Naive thymus-derived CD4-positive, alpha-beta T cell (primary cell): ENCODE data around the gene PRKCA. TPM values are rescaled to one million over a fixed set of nuclear protein-coding genes. Genes with fewer than 3 reads are reported as not detected.

Source experiments
- ATAC-seq: fragments of 150-1000 bp; cut with Tn5 transposase; 2 replicates; pipeline ENCODE4 v1.10.0; 2021; ENCODE audit warnings: mild to moderate bottlenecking, moderate library complexity
- CTCF ChIA-PET: fragments of 350-600 bp; sonication (Branson Sonifier 250); formaldehyde crosslinking; loops from one replicate; lab custom pipeline; 2021; ENCODE audit warnings: antibody characterized with exemption; lab: Charles Lee
- POLR2A ChIA-PET: fragments of 350-600 bp; sonication (Branson Sonifier 250); formaldehyde crosslinking; loops from one replicate; lab custom pipeline; 2021; ENCODE audit warnings: antibody characterized with exemption, inconsistent platforms; lab: Charles Lee
- DNase-seq, 9 donors: peaks; one replicate each; pipeline versions ENCODE4 v3.0.0 to v3.0.0-alpha.2; 2020 to 2022; ENCODE audit warnings: mixed read lengths in 1 of 9
- H3K27ac ChIP-seq: one replicate; pipeline ENCODE4 v1.7.0; 2013; ENCODE audit warnings: mild to moderate bottlenecking, low read depth, low read length, moderate library complexity
- H3K27me3 ChIP-seq, 2 donors: one replicate each; pipeline ENCODE4 v1.7.0; 2013; ENCODE audit warnings: low read length in 2 of 2, mild to moderate bottlenecking in 2 of 2, moderate library complexity in 2 of 2; ENCODE audit not compliant: control insufficient read depth in 2 of 2, insufficient read depth in 2 of 2
- H3K36me3 ChIP-seq, 3 experiments: 1 replicate in 2 of 3; 2 replicates in 1 of 3; pipeline ENCODE4 v1.7.0; 2013; ENCODE audit warnings: low read length in 3 of 3, mild to moderate bottlenecking in 3 of 3, moderate library complexity in 1 of 3; ENCODE audit not compliant: insufficient read depth in 3 of 3, control insufficient read depth in 2 of 3
- H3K4me1 ChIP-seq, 2 donors: one replicate each; pipeline ENCODE4 v1.7.0; 2013; ENCODE audit warnings: low read length in 2 of 2, mild to moderate bottlenecking in 2 of 2, moderate library complexity in 1 of 2; ENCODE audit not compliant: control insufficient read depth in 2 of 2, insufficient read depth in 2 of 2
- H3K4me3 ChIP-seq: 2 replicates; pipeline ENCODE4 v1.7.0; 2013; ENCODE audit warnings: mild to moderate bottlenecking, low read length
- H3K9me3 ChIP-seq, 3 experiments: 1 replicate in 2 of 3; 2 replicates in 1 of 3; pipeline ENCODE4 v1.7.0; 2013; ENCODE audit warnings: low read length in 3 of 3; ENCODE audit not compliant: control insufficient read depth in 2 of 3
- H3K27ac Mint-ChIP-seq, 9 donors: one replicate each; pipeline ENCODE4 v1.8.0; 2020 to 2022; ENCODE audit warnings: mixed read lengths in 9 of 9, mild to moderate bottlenecking in 8 of 9, moderate library complexity in 5 of 9, inconsistent platforms in 2 of 9
- H3K27me3 Mint-ChIP-seq, 5 donors: one replicate each; pipeline ENCODE4 v1.8.0; 2021 to 2022; ENCODE audit warnings: mixed read lengths in 5 of 5, mild to moderate bottlenecking in 1 of 5
- H3K36me3 Mint-ChIP-seq, 5 donors: one replicate each; pipeline ENCODE4 v1.8.0; 2020 to 2022; ENCODE audit warnings: mixed read lengths in 5 of 5, mild to moderate bottlenecking in 3 of 5, inconsistent platforms in 1 of 5
- H3K4me1 Mint-ChIP-seq, 7 donors: one replicate each; pipeline ENCODE4 v1.8.0; 2020 to 2022; ENCODE audit warnings: mixed read lengths in 7 of 7, mild to moderate bottlenecking in 3 of 7, inconsistent platforms in 1 of 7
- H3K4me3 Mint-ChIP-seq, 10 donors: one replicate each; pipeline ENCODE4 v1.8.0; 2020 to 2022; ENCODE audit warnings: mild to moderate bottlenecking in 10 of 10, mixed read lengths in 10 of 10, moderate library complexity in 6 of 10, inconsistent platforms in 2 of 10
- H3K9me3 Mint-ChIP-seq, 11 donors: one replicate each; pipeline ENCODE4 v1.8.0; 2020 to 2022; ENCODE audit warnings: mixed read lengths in 11 of 11, mild to moderate bottlenecking in 4 of 11, inconsistent platforms in 1 of 11, moderate library complexity in 1 of 11
- intact Hi-C, 2 donors: fragments of 100-400 bp; cut with micrococcal nuclease; formaldehyde crosslinking; loops; one replicate each; pipeline ENCODE4 v1.15.1; 2023
- polyA plus RNA-seq, 2 donors: library from polyadenylated mRNA; unstranded; fragments of 300-500 nt; fragmentation: Illumina TruSeq; gene quantifications; one replicate each; pipeline ENCODE4 v1.2.3, GENCODE V29; 2021
- total RNA-seq, 6 experiments: library from RNA in 5 of 6; stranded (reverse) in 5 of 6; gene quantifications; 1 replicate in 5 of 6; 2 replicates in 1 of 6; pipeline ENCODE4 v1.2.3 and lab custom pipeline; 2021 to 2026

The PRKCA gene
- total and polyA plus RNA-seq, 7 experiments from 2014 or later = 4.1 to 186 (median 122) TPM

- H3K4me3 Mint-ChIP-seq = no peak overlapping the region
- H3K4me1 ChIP-seq = no peaks in the 10 kb centered on the region
- H3K9me3 ChIP-seq = no peaks in the 10 kb centered on the region
- no peak overlapping the region for H3K27ac ChIP-seq
- ChIA-PET POLR2A (no interaction called here), CTCF (no interaction called here)
- H3K27ac Mint-ChIP-seq = peak overlapping the region in 2 of 9 donors; percentile 49 to 50
- DNase-seq (no peak), ATAC-seq (no peak)
- no peaks in the 10 kb centered on the region for H3K27me3 ChIP-seq
- peaks cover 0 to 7% (median 0%) of the 10 kb centered on the region in 7 donors for H3K4me1 Mint-ChIP-seq
- peaks cover 0 to 82% (median 12%) of the 10 kb centered on the region in 3 experiments for H3K36me3 ChIP-seq
- H3K4me3 ChIP-seq = no peak overlapping the region
- intact Hi-C loops = no loop called here
- H3K9me3 Mint-ChIP-seq = peaks cover 0 to 2% (median 0%) of the 10 kb centered on the region in 11 donors
- no peaks in the 10 kb centered on the region for H3K27me3 Mint-ChIP-seq
- H3K36me3 Mint-ChIP-seq = peaks cover under 1 to 72% (median 41%) of the 10 kb centered on the region in 5 donors
These were observed 446.9 kb downstream of the PRKCA start for GRCh38 chr17:66749217-66749832.

GRCh38 chr17:66750116-66750515 is 447.7 kb downstream of the PRKCA start:
- intact Hi-C loops = no loop called here
- CTCF ChIA-PET = no interaction called here
- peaks cover 8 to 72% (median 43%) of the 10 kb centered on the region in 5 donors for H3K36me3 Mint-ChIP-seq

GRCh38 chr17:66750781-66751543 is 448.5 kb downstream of the PRKCA start:
- H3K9me3 ChIP-seq = no peaks in the 10 kb centered on the region
- DNase-seq (no peak), ATAC-seq (no peak)
- H3K4me1 ChIP-seq = no peaks in the 10 kb centered on the region
- ChIA-PET POLR2A (no interaction called here), CTCF (no interaction called here)
- H3K36me3 ChIP-seq = peaks cover 0 to 84% (median 13%) of the 10 kb centered on the region in 3 experiments
- Mint-ChIP-seq H3K27me3 (no peaks in the 10 kb centered on the region), H3K9me3 (peaks cover 0 to 2% (median 0%) of the 10 kb centered on the region in 11 donors), H3K36me3 (peaks cover 10 to 76% (median 47%) of the 10 kb centered on the region in 5 donors), H3K4me3 (no peak overlapping the region), H3K27ac (peak overlapping the region in 4 of 9 donors; percentile 28 to 48 (median 34)), H3K4me1 (peaks cover 0 to 9% (median 0%) of the 10 kb centered on the region in 7 donors)
- intact Hi-C loops = no loop called here
- no peak overlapping the region for H3K27ac ChIP-seq
- H3K27me3 ChIP-seq = no peaks in the 10 kb centered on the region
- H3K4me3 ChIP-seq = no peak overlapping the region

More at GRCh38 chr17:66750116-66750515, 447.7 kb downstream of the PRKCA start:
- Mint-ChIP-seq H3K27me3 (no peaks in the 10 kb centered on the region), H3K9me3 (peaks cover 0 to 2% (median 0%) of the 10 kb centered on the region in 11 donors), H3K4me1 (peaks cover 0 to 9% (median 0%) of the 10 kb centered on the region in 7 donors), H3K4me3 (no peak overlapping the region), H3K27ac (peak overlapping the region in 1 of 9 donors; percentile 28)
- DNase-seq (no peak), ATAC-seq (no peak)
- no peaks in the 10 kb centered on the region for H3K4me1 ChIP-seq
- peaks cover 0 to 83% (median 13%) of the 10 kb centered on the region in 3 experiments for H3K36me3 ChIP-seq
- POLR2A ChIA-PET = no interaction called here
- H3K27ac ChIP-seq = no peak overlapping the region
- H3K27me3 ChIP-seq = no peaks in the 10 kb centered on the region
- H3K9me3 ChIP-seq = no peaks in the 10 kb centered on the region
- H3K4me3 ChIP-seq = no peak overlapping the region

- ChIA-PET CTCF (no interaction called here), POLR2A (no interaction called here)
- no peak overlapping the region for H3K27ac ChIP-seq
- Mint-ChIP-seq H3K9me3 (peaks cover 0 to 2% (median 0%) of the 10 kb centered on the region in 11 donors), H3K27me3 (no peaks in the 10 kb centered on the region), H3K4me1 (peaks cover 0 to 9% (median 0%) of the 10 kb centered on the region in 7 donors), H3K4me3 (no peak overlapping the region), H3K36me3 (peaks cover 14 to 76% (median 49%) of the 10 kb centered on the region in 5 donors), H3K27ac (peak overlapping the region in 4 of 9 donors; percentile 35 to 72 (median 64))
- no peaks in the 10 kb centered on the region for H3K9me3 ChIP-seq
- no peaks in the 10 kb centered on the region for H3K27me3 ChIP-seq
- DNase-seq (no peak), ATAC-seq (no peak)
- intact Hi-C loops = no loop called here
- peaks cover 0 to 86% (median 13%) of the 10 kb centered on the region in 3 experiments for H3K36me3 ChIP-seq
- H3K4me1 ChIP-seq = no peaks in the 10 kb centered on the region
- H3K4me3 ChIP-seq = no peak overlapping the region
These were observed 449.4 kb downstream of the PRKCA start for GRCh38 chr17:66751771-66752170.

- H3K36me3 Mint-ChIP-seq = peaks cover 19 to 79% (median 55%) of the 10 kb centered on the region in 5 donors
- peaks cover 0 to 87% (median 13%) of the 10 kb centered on the region in 3 experiments for H3K36me3 ChIP-seq
These were observed 450.0 kb downstream of the PRKCA start for GRCh38 chr17:66752411-66752810.

GRCh38 chr17:66753126-66753920 is 450.9 kb downstream of the PRKCA start:
- Histone ChIP-seq H3K9me3 (no peaks in the 10 kb centered on the region), H3K4me3 (no peak overlapping the region), H3K36me3 (peaks cover 0 to 82% (median 13%) of the 10 kb centered on the region in 3 experiments), H3K27ac (no peak overlapping the region), H3K27me3 (no peaks in the 10 kb centered on the region), H3K4me1 (no peaks in the 10 kb centered on the region)
- ATAC-seq (no peak), DNase-seq (no peak)
- Mint-ChIP-seq H3K27ac (peak overlapping the region in 1 of 9 donors; percentile 52), H3K27me3 (no peaks in the 10 kb centered on the region), H3K9me3 (peaks cover 0 to 2% (median 0%) of the 10 kb centered on the region in 11 donors), H3K4me3 (no peak overlapping the region), H3K4me1 (peaks cover 0 to 7% (median 5%) of the 10 kb centered on the region in 7 donors), H3K36me3 (peaks cover 19 to 80% (median 57%) of the 10 kb centered on the region in 5 donors)
- CTCF ChIA-PET = no interaction called here
- intact Hi-C loops = no loop called here
- POLR2A ChIA-PET = no interaction called here

More at GRCh38 chr17:66752411-66752810, 450.0 kb downstream of the PRKCA start:
- intact Hi-C loops = no loop called here
- H3K27me3 ChIP-seq = no peaks in the 10 kb centered on the region
- peaks cover 0 to 2% (median 0%) of the 10 kb centered on the region in 11 donors for H3K9me3 Mint-ChIP-seq
- DNase-seq (no peak), ATAC-seq (no peak)
- H3K27ac ChIP-seq = no peak overlapping the region
- ChIA-PET CTCF (no interaction called here), POLR2A (no interaction called here)
- no peaks in the 10 kb centered on the region for H3K9me3 ChIP-seq
- no peaks in the 10 kb centered on the region for H3K4me1 ChIP-seq
- no peak overlapping the region for H3K4me3 ChIP-seq
- H3K27me3 Mint-ChIP-seq = no peaks in the 10 kb centered on the region
- H3K4me3 Mint-ChIP-seq = no peak overlapping the region
- peaks cover 0 to 9% (median 5%) of the 10 kb centered on the region in 7 donors for H3K4me1 Mint-ChIP-seq
- H3K27ac Mint-ChIP-seq = no peak overlapping the region
